Lower leg skin (tissue), 3 donors: ENCODE results near the gene DAPK2.

Source experiments
- POLR2A ChIP-seq, 2 donors: fragments of 450-650 bp; IDR thresholded peaks; one replicate each; pipeline ENCODE4 v1.6.1; 2016 to 2017; ENCODE audit warnings: antibody characterized with exemption in 2 of 2, mild to moderate bottlenecking in 1 of 2, moderate library complexity in 1 of 2
- TF ChIP-seq, protein P1 (sequence below), 3 donors: fragments of 450-650 bp; IDR thresholded peaks; one replicate each; pipeline ENCODE4 v1.5.1; 2016; ENCODE audit warnings: antibody characterized with exemption in 3 of 3, mild to moderate bottlenecking in 3 of 3, moderate library complexity in 2 of 3

DNA sequence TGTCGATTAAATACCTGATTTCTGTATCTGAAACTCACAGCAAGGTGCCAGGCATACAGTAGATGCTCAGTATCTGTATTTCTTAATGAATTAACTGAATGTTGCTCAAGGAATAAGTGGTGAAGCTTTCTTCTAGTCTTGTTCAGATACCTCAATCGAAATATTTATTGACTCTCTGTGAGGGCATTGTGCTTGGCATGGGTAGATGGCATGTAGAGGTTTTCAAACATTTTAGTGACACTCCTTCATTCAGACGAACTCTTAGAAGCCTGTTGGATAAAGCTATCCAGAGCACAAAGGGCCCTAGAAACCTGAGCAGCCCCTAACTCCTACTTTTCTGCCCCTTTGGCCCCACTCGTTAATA, 49.1 kb upstream of the DAPK2 start:
- TF ChIP-seq, protein P1, sequence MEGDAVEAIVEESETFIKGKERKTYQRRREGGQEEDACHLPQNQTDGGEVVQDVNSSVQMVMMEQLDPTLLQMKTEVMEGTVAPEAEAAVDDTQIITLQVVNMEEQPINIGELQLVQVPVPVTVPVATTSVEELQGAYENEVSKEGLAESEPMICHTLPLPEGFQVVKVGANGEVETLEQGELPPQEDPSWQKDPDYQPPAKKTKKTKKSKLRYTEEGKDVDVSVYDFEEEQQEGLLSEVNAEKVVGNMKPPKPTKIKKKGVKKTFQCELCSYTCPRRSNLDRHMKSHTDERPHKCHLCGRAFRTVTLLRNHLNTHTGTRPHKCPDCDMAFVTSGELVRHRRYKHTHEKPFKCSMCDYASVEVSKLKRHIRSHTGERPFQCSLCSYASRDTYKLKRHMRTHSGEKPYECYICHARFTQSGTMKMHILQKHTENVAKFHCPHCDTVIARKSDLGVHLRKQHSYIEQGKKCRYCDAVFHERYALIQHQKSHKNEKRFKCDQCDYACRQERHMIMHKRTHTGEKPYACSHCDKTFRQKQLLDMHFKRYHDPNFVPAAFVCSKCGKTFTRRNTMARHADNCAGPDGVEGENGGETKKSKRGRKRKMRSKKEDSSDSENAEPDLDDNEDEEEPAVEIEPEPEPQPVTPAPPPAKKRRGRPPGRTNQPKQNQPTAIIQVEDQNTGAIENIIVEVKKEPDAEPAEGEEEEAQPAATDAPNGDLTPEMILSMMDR (IDR thresholded peaks at IDR 0.05), result no peak
- TF ChIP-seq POLR2A (IDR thresholded peaks at IDR 0.05), result no peak
